Jurkat, Clone E6-1 (cell line): ENCODE data around the gene CDCP2.
"Not testable (repeated sequence)": the region's sequence is repeated elsewhere in the genome, so short reads cannot be mapped to it uniquely, and the experiment has no call there.

Experiments
- DNase-seq: peaks from one replicate; pipeline ENCODE4 v3.0.0-alpha.2; 2011; ENCODE audit warnings: low read depth, low spot score
- H3K4me3 ChIP-seq: 2 replicates; pipeline ENCODE4 v1.5.1; 2011; ENCODE audit warnings: mild to moderate bottlenecking, low read length, control low read depth, moderate library complexity

CDCP2 gene

GRCh38 chr1:54171016-54171415 lies 18.2 kb upstream of the CDCP2 start:
- H3K4me3 ChIP-seq, result no peak overlapping the region
- DNase-seq, result no peak

- no peak for DNase-seq
- H3K4me3 ChIP-seq, result no peak overlapping the region
Observed at GRCh38 chr1:54169068-54169467, 16.3 kb upstream of the CDCP2 start.

GRCh38 chr1:54168206-54168965 lies 15.6 kb upstream of the CDCP2 start:
- no peak overlapping the region for H3K4me3 ChIP-seq
- no peak for DNase-seq

- no peak overlapping the region for H3K4me3 ChIP-seq
- no peak for DNase-seq
Observed at GRCh38 chr1:54167422-54168139, 14.8 kb upstream of the CDCP2 start.

GRCh38 chr1:54166357-54166756 lies 13.6 kb upstream of the CDCP2 start:
- H3K4me3 ChIP-seq, DNase-seq: not testable (repeated sequence)

- DNase-seq, result no peak
- H3K4me3 ChIP-seq, result no peak overlapping the region
Observed at GRCh38 chr1:54165146-54165545, 12.3 kb upstream of the CDCP2 start.

- DNase-seq, result no peak
- H3K4me3 ChIP-seq, result no peak overlapping the region
Observed at GRCh38 chr1:54163573-54163972, 10.8 kb upstream of the CDCP2 start.

GRCh38 chr1:54163051-54163450 lies 10.3 kb upstream of the CDCP2 start:
- no peak for DNase-seq
- H3K4me3 ChIP-seq, result no peak overlapping the region

- H3K4me3 ChIP-seq, result no peak overlapping the region
Observed at GRCh38 chr1:54161495-54162168, 8.8 kb upstream of the CDCP2 start.

GRCh38 chr1:54160351-54160750 lies 7.6 kb upstream of the CDCP2 start:
- DNase-seq, result no peak
- no peak overlapping the region for H3K4me3 ChIP-seq

More at GRCh38 chr1:54161495-54162168, 8.8 kb upstream of the CDCP2 start:
- DNase-seq, result no peak

GRCh38 chr1:54159733-54160316 lies 7.0 kb upstream of the CDCP2 start:
- no peak overlapping the region for H3K4me3 ChIP-seq

GRCh38 chr1:54158071-54158470 lies 5.3 kb upstream of the CDCP2 start:
- no peak for DNase-seq
- no peak overlapping the region for H3K4me3 ChIP-seq

More at GRCh38 chr1:54159733-54160316, 7.0 kb upstream of the CDCP2 start:
- DNase-seq, result no peak

GRCh38 chr1:54157401-54157800 lies 4.6 kb upstream of the CDCP2 start:
- DNase-seq, result no peak
- H3K4me3 ChIP-seq, result no peak overlapping the region

GRCh38 chr1:54156986-54157385 lies 4.2 kb upstream of the CDCP2 start:
- no peak overlapping the region for H3K4me3 ChIP-seq
- DNase-seq, result no peak

- H3K4me3 ChIP-seq, result no peak overlapping the region
- DNase-seq, result no peak
Observed at GRCh38 chr1:54156201-54156600, 3.4 kb upstream of the CDCP2 start.

- no peak overlapping the region for H3K4me3 ChIP-seq
- no peak for DNase-seq
Observed at GRCh38 chr1:54153535-54154439, 987 bp upstream of the CDCP2 start.

- no peak overlapping the region for H3K4me3 ChIP-seq
- no peak for DNase-seq
Observed at GRCh38 chr1:54151013-54151412, 1.8 kb downstream of the CDCP2 start.

GRCh38 chr1:54149734-54150133 lies 3.1 kb downstream of the CDCP2 start:
- DNase-seq, result no peak
- no peak overlapping the region for H3K4me3 ChIP-seq

- H3K4me3 ChIP-seq, result no peak overlapping the region
- DNase-seq, result no peak
Observed at GRCh38 chr1:54144366-54144765, 8.4 kb downstream of the CDCP2 start.
